ENCODE measurements around the gene GPN2.
"Not testable (repeated sequence)": the region's sequence is repeated elsewhere in the genome, so short reads cannot be mapped to it uniquely, and the experiment has no call there.

Gene GPN2

DNA sequence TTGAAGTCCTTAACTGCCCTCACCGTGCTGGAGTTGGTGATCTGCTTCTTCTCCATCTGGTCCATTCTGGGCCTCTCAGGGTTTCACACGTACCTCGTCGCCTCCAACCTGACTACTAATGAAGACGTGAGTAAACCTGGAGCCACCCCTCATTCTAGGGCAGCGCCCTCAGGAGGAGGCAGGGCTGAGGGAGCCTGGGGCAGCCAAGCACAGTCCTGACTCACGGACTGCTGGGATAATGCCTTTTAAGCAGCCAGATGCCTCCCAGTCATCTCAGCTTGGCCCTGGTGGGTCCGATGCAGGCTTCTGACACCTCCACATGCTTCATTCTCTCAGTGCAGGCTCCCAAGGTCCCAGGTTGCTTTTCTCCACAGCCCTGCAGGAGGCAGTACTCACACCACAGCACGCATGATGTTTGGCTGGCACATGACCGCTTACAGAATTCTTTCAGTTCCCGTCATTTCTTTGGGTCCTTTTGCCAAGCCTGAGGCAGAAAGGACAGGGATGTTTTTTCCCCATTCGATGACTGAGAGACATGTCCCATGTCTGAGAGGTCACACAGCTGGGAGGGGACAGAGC, 38.9 kb downstream of the GPN2 start:
- ATAC-seq, result no peak

DNA sequence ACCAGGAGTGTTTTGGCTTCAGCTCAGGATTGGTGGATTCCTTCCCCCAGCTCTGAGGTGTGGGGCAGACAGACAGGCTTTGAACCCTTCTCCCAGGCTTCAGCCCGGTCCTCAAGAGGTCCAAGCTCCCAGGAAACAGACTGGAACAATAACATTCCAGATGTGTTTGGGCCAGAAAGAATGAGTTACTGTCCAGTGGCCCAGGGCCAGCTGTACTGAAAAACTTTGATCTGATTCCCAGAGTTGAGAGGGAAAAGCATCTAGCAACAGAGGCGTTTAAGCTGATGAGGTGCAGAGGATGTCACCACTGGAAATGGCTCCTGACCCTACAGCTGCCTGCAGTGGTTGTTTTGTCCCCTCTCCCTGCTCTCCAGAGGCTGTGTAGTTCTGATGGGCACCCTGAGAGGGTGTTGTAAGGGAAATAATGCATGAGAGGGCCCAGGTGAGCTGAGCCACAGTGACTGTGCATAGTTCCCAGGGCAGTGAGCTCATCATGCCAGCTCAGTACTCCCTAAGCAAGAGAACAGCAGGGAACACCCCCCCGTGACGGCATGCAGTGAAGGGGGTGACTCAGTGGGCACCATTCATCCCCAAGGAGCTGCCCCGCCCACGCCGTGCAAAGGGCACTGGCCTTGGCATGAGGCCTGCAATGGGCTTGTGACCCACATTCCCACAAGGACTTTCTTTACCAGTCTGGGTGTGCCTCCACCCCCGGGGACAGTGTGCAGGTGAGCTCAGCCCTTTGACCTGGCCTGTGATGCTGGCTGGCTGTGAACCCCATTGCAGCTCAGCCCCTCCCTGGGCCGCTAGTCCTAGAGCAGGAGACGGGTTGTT, 40.9 kb downstream of the GPN2 start:
- TF ChIP-seq ZC3H10 (CRISPR knock-in tag; IDR thresholded peaks at IDR 0.05), result no peak
- TF ChIP-seq, protein P1, sequence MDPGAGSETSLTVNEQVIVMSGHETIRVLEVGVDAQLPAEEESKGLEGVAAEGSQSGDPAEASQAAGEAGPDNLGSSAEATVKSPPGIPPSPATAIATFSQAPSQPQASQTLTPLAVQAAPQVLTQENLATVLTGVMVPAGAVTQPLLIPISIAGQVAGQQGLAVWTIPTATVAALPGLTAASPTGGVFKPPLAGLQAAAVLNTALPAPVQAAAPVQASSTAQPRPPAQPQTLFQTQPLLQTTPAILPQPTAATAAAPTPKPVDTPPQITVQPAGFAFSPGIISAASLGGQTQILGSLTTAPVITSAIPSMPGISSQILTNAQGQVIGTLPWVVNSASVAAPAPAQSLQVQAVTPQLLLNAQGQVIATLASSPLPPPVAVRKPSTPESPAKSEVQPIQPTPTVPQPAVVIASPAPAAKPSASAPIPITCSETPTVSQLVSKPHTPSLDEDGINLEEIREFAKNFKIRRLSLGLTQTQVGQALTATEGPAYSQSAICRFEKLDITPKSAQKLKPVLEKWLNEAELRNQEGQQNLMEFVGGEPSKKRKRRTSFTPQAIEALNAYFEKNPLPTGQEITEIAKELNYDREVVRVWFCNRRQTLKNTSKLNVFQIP (CRISPR knock-in tag; IDR thresholded peaks at IDR 0.05; ENCODE audit: borderline replicate concordance, low read depth), result no peak
- TF ChIP-seq PPARA (CRISPR knock-in tag; IDR thresholded peaks at IDR 0.05; ENCODE audit: borderline replicate concordance), result no peak
- TF ChIP-seq ISL1 (CRISPR knock-in tag; IDR thresholded peaks at IDR 0.05), result no peak
- no peak for TF ChIP-seq RARB (CRISPR knock-in tag; IDR thresholded peaks at IDR 0.05)
- no peak for TF ChIP-seq ZFP30 (CRISPR knock-in tag; IDR thresholded peaks at IDR 0.05)
- TF ChIP-seq TCF4 (CRISPR knock-in tag; IDR thresholded peaks at IDR 0.05; ENCODE audit: borderline replicate concordance), result no peak
- peak; percentile 56 for ATAC-seq

More for the DNA sequence above, 38.9 kb downstream of the GPN2 start:
- TF ChIP-seq GLIS3 (CRISPR knock-in tag; IDR thresholded peaks at IDR 0.05) (no peak), PPARA (CRISPR knock-in tag; IDR thresholded peaks at IDR 0.05; ENCODE audit: borderline replicate concordance) (no peak), ISL1 (CRISPR knock-in tag; IDR thresholded peaks at IDR 0.05) (no peak), ZNF70 (CRISPR knock-in tag; IDR thresholded peaks at IDR 0.05) (no peak), ESRRG (CRISPR knock-in tag; IDR thresholded peaks at IDR 0.05) (no peak), ZFP3 (CRISPR knock-in tag; IDR thresholded peaks at IDR 0.05) (no peak), ZFP30 (CRISPR knock-in tag; IDR thresholded peaks at IDR 0.05) (no peak), ZNF8 (CRISPR knock-in tag; IDR thresholded peaks at IDR 0.05) (no peak)
- TF ChIP-seq, protein P2, sequence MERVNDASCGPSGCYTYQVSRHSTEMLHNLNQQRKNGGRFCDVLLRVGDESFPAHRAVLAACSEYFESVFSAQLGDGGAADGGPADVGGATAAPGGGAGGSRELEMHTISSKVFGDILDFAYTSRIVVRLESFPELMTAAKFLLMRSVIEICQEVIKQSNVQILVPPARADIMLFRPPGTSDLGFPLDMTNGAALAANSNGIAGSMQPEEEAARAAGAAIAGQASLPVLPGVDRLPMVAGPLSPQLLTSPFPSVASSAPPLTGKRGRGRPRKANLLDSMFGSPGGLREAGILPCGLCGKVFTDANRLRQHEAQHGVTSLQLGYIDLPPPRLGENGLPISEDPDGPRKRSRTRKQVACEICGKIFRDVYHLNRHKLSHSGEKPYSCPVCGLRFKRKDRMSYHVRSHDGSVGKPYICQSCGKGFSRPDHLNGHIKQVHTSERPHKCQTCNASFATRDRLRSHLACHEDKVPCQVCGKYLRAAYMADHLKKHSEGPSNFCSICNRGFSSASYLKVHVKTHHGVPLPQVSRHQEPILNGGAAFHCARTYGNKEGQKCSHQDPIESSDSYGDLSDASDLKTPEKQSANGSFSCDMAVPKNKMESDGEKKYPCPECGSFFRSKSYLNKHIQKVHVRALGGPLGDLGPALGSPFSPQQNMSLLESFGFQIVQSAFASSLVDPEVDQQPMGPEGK (CRISPR knock-in tag; IDR thresholded peaks at IDR 0.05; ENCODE audit: borderline replicate concordance), result no peak

DNA sequence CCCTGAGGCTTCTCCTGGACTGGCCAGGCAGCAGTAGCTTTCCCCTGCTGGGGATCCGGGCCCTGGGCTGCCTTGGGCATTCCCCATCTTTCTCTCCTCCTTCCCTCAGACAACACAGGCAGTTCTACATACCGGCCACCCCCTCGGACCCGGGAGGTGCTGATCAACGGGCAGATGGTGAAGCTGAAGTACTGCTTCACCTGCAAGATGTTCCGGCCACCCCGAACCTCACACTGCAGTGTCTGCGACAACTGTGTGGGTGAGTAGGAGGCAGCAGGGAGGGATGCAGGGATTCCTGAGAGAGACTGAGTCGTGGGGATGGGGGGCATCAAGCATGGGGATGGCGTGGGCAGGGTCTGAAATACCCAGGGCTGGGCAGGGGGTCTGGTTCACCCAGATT, 41.6 kb downstream of the GPN2 start:
- TF ChIP-seq GLIS3 (CRISPR knock-in tag; IDR thresholded peaks at IDR 0.05) (no peak), ISL1 (CRISPR knock-in tag; IDR thresholded peaks at IDR 0.05) (no peak), OSR1 (CRISPR knock-in tag; IDR thresholded peaks at IDR 0.05) (no peak), PPARA (CRISPR knock-in tag; IDR thresholded peaks at IDR 0.05; ENCODE audit: borderline replicate concordance) (no peak)
- no peak for ATAC-seq

DNA sequence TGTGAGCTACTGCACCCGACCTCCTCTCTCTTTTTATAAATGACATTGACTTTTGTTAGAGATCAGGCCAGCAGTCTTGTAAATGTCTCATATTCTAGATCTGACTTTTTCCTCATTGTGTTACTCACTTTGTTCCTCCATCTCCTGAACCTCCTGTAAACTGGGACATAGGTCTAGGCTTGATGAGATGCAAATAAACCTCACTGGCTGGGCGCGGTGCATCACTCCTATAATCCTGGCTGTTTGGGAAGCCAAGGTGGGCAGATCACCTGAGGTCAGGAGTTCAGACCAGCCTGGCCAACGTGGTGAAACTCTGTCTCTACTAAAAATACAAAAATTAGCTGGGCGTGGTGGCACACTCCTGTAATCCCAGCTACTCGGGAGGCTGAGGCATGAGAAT, 42.3 kb downstream of the GPN2 start:
- ATAC-seq, result not testable (repeated sequence)

DNA sequence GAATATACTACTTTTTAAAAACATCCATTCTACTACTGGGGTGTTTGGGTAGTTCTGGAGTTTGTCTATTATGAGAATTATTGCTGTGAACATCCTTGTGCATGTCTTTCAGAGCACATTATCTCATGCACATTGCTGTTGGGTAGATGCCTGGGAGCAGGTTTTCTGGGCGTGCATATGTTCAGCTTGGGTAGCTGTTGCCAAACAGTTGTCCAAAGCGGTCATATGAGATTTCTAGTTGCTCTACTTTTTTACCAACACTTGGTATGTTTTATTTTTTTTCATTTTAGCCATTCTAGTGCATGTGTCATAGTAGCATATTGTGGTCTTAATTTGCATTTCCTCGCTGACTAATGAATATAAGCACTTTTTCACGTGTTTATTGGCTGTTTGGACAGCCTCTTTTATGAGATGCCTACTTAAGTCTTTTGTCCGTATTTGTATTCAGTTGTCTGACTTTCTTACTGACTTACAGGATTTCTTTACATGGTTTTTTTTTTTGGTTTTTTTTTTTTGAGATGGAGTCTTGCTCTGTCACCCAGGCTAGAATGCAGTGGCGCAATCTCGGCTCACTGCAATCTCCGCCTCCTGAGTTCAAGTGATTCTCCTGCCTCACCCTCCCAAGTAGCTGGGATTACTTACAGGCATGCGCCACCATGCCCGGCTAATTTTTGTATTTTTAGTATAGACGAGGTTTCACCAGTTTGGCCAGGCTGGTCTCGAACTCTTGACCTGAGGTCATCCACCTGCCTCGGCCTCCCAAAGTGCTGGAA, 45.5 kb downstream of the GPN2 start:
- no peak for ATAC-seq
- TF ChIP-seq ESRRG (CRISPR knock-in tag; IDR thresholded peaks at IDR 0.05) (no peak), TCF4 (CRISPR knock-in tag; IDR thresholded peaks at IDR 0.05; ENCODE audit: borderline replicate concordance) (no peak), ARNTL (CRISPR knock-in tag; IDR thresholded peaks at IDR 0.05; ENCODE audit: borderline replicate concordance, low read depth) (no peak), BACH2 (CRISPR knock-in tag; IDR thresholded peaks at IDR 0.05; ENCODE audit: borderline replicate concordance) (no peak), ISL1 (CRISPR knock-in tag; IDR thresholded peaks at IDR 0.05) (no peak)
- TF ChIP-seq, protein P3, sequence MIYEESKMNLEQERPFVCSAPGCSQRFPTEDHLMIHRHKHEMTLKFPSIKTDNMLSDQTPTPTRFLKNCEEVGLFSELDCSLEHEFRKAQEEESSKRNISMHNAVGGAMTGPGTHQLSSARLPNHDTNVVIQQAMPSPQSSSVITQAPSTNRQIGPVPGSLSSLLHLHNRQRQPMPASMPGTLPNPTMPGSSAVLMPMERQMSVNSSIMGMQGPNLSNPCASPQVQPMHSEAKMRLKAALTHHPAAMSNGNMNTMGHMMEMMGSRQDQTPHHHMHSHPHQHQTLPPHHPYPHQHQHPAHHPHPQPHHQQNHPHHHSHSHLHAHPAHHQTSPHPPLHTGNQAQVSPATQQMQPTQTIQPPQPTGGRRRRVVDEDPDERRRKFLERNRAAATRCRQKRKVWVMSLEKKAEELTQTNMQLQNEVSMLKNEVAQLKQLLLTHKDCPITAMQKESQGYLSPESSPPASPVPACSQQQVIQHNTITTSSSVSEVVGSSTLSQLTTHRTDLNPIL (CRISPR knock-in tag; IDR thresholded peaks at IDR 0.05; ENCODE audit: low read depth), result no peak
- TF ChIP-seq, protein P2 (CRISPR knock-in tag; IDR thresholded peaks at IDR 0.05; ENCODE audit: borderline replicate concordance), result no peak
- TF ChIP-seq, protein P1 (CRISPR knock-in tag; IDR thresholded peaks at IDR 0.05; ENCODE audit: borderline replicate concordance, low read depth), result no peak
- TF ChIP-seq, protein P4, sequence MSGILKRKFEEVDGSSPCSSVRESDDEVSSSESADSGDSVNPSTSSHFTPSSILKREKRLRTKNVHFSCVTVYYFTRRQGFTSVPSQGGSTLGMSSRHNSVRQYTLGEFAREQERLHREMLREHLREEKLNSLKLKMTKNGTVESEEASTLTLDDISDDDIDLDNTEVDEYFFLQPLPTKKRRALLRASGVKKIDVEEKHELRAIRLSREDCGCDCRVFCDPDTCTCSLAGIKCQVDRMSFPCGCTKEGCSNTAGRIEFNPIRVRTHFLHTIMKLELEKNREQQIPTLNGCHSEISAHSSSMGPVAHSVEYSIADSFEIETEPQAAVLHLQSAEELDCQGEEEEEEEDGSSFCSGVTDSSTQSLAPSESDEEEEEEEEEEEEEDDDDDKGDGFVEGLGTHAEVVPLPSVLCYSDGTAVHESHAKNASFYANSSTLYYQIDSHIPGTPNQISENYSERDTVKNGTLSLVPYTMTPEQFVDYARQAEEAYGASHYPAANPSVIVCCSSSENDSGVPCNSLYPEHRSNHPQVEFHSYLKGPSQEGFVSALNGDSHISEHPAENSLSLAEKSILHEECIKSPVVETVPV (CRISPR knock-in tag; IDR thresholded peaks at IDR 0.05), result no peak

Measured in SK-N-SH treated with all-trans-retinoic acid at 6 μM for 48 hours (cell line).